Embryonic facial prominence (tissue), 1 donor: Measurements from ENCODE around the gene MTCH2.
"Not testable (repeated sequence)": the region's sequence is repeated elsewhere in the genome, so short reads cannot be mapped to it uniquely, and the experiment has no call there.

Source experiments
- DNase-seq: peaks from one replicate; pipeline ENCODE4 v3.0.0-alpha.2; 2016; ENCODE audit errors: extremely low spot score

MTCH2 gene

GRCh38 chr11:47642099-47642855 lies at the start of gene MTCH2:
Gene MTCH2 (minus strand): TSS chr11:47642559. CDS start chr11:47642465, 94 bp downstream.
- peak; percentile 92 for DNase-seq

- DNase-seq = no peak
Observed at GRCh38 chr11:47691979-47692378, 49.6 kb upstream of the MTCH2 start.

GRCh38 chr11:47689480-47689879 lies 47.1 kb upstream of the MTCH2 start:
- no peak for DNase-seq

DNA sequence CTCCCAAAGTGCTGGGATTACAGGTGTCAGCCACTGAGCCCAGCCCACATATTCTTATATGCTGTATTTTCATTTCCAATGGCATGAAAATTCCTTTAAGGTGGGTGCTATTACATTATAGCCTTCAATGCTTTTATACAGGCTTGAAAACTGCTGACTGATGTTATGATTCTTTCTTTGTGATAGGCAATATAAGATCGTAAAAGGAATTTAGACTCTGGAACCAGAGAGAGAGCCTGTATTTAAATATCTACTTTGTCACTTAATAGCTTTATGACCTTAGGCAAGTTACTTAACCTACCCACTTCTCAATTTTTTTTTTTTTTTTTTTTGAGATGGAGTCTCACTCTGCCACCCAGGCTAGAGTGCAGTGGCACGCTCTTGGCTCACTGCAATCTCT lies 46.6 kb upstream of the MTCH2 start:
- no peak for DNase-seq

GRCh38 chr11:47688111-47688510 lies 45.8 kb upstream of the MTCH2 start:
- DNase-seq = no peak

DNA sequence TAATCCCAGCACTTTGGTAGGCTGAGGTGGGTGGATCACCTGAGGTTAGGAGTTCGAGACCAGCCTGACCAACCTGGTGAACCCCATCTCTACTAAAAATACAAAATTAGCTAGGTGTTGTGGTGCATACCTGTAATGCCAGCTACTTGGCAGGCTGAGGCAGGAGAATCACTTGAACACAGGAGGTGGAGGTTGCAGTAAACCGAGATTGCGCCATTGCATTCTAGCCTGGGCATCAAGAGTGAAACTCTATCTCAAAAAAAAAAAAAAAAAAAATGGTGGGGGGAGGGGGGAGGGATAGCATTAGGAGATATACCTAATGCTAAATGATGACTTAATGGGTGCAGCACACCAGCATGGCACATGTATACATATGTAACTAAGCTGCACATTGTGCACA lies 44.3 kb upstream of the MTCH2 start:
- not testable (repeated sequence) for DNase-seq

GRCh38 chr11:47686151-47686550 lies 43.8 kb upstream of the MTCH2 start:
- no peak for DNase-seq

DNA sequence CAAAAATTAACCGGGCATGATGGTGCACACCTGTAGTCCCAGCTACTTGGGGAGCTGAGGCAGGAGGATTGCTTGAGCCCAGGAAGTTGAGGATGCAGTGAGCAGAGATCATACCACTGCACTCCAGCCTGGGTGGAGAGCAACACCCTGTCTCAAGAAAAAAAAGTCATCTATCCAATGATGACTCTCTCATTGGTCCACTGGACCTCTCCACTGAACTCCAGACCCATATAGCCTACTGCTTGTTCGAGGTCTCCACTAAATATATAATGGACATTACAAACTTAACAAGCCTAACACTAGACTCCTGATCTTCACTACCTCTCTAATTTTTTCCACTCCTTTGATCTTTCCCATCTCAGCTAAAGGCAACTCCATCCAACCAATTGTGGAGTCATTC lies 33.5 kb upstream of the MTCH2 start:
- no peak for DNase-seq

DNA sequence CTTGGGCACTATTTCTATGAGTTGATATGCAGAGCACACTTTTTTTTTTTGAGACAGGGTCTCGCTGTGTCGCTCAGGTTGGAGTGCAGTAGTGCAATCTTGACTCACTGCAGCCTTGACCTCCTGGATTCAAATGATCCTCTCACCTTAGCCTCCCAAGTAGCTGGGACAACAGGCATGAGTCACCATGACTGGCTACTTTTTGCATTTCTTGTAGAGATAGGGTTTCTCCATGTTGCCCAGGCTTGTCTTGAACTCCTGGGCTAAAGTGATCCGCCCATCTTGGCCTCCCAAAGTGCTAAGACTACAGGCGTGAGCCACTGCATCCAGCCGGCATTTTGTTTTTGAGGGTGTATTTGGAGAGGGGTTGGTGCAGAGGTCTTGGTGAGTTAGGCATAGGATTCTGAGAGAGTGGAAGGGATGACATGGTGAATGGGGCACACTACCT lies 29.9 kb upstream of the MTCH2 start:
- DNase-seq = no peak

DNA sequence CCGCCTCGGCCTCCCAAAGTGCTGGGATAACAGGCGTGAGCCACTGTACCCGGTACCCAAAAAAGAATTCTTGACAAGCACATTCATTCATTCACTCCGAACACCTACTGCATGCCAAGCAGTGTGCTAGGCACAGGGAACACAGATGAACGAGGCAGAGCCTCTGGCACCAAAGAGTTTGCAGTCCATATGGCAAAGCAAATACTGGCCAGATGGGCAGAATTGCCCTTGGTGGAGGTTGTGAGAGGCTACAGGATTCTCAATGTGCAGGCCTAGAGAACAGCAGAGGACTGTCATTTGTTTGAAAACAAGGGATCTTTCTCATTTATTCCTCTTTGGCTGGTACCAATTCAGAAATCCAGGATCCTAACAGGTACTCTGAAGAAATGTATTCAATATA lies 27.5 kb upstream of the MTCH2 start:
- no peak for DNase-seq

GRCh38 chr11:47668665-47669064 lies 26.3 kb upstream of the MTCH2 start:
- DNase-seq = no peak

DNA sequence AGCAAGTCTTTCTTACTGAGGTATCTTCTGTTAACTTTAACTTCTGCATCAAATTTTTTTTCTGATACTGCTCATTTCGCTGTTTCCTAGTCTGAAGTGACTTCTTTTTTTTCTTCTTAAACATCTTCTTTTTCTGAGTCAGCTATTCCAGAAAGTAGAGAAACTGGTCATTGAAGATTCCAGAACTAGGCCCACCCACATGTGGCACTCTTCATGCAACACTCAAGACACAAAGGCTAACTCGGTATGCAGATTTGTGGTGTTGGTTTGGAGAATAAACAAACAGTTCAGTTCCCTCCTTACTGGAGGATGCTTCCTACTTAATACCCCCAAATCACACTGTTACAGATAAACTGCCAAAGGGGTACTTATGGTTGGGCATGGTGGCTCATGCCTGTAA lies 25.2 kb upstream of the MTCH2 start:
- DNase-seq = no peak

- no peak for DNase-seq
Observed at GRCh38 chr11:47667135-47667534, 24.8 kb upstream of the MTCH2 start.

DNA sequence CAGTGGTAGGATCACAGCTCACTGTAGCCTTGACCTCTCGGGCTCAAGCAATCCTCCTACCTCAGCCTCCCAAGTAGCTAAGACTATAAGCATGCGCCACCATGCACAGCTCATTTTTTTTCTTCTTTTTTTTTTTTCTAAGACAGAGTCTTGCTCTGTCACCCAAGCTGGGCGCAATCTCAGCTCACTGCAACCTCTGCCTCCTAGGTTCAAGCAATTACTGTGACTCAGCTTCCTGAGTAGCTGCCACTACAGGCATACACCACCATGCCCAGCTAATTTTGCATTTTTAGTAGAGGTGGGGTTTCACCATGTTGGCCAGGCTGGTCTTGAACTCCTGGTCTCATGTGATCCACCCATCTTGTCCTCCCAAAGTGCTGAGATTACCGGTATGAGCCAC lies 22.6 kb upstream of the MTCH2 start:
- not testable (repeated sequence) for DNase-seq

- DNase-seq = no peak
Observed at GRCh38 chr11:47661245-47661644, 18.9 kb upstream of the MTCH2 start.

DNA sequence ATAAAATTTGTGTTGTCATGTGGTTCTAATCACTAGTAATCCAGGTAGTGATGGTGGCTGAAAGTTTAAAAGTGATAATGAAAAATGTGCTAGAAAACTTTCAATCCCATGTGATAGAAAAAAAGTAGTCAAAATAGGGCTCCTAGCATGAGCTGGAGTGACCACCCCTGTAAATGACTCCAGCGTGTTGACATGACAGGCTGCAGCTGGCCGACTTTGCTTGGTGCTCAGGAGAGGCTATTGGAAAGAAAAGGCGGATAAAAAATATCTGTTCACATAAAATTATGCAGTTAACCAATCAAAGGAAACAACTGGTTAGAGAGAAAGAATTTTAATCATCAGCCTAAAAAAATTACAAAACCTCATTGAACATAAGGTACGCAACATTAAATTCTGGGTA lies 16.9 kb upstream of the MTCH2 start:
- DNase-seq = no peak

DNA sequence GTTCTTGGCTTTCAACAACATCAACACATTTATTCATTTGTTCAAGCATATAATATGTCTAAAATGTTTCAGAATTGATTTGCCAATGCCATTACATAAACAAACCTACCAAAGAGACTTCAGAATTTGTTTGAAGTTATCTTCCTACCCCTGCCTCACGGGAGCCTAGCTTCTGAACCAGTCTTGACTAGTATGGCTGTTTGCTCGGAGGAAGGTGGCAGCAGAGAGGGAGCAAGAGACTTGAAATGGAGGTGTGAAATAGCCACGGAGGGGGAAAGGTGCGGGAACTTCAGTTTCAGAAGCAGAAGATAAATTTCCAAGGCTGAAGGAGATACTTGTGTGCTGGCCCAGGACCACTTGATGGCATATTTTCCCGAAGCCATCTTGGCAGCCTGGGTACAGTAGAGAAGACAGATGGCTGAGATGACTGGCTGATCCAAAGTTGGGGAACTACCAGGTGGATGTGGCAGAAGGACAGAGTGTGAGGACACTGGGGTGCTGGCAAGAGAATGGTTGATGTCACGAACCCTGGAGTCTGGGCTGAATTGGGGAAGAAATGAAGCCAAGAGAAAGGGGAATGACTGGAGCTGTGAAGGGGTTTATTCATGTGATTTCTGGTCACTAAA lies 14.0 kb upstream of the MTCH2 start:
- DNase-seq = no peak

DNA sequence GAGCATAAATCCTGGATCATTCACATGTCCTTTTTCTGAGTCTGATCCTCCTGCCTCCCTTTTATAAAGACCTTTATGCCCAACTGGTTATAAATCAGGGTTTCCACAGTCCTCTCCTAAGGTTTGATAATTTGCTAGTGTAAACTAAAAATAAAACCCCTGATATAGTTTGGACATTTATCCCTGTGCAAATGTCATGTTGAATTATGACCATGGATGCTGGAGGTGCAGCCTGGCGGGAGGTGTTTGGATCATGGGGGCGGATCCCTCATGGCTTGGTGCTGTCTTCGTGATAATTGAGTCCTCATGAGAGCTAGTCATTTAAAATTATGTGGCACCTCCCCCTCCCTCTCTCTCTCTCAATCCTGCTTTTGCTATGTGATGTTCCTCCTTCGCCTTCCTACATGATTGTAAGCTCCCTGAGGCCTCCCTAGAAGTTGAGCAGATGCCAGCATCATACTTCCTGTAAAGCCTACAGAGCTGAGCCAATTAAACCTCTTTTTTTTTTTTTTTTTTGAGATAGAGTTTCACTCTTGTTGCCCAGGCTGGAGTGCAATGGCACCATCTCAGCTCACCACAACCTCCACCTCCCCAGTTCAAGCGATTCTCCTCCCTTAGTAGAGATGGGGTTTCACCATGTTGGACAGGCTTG lies 9.6 kb upstream of the MTCH2 start:
- no peak for DNase-seq

DNA sequence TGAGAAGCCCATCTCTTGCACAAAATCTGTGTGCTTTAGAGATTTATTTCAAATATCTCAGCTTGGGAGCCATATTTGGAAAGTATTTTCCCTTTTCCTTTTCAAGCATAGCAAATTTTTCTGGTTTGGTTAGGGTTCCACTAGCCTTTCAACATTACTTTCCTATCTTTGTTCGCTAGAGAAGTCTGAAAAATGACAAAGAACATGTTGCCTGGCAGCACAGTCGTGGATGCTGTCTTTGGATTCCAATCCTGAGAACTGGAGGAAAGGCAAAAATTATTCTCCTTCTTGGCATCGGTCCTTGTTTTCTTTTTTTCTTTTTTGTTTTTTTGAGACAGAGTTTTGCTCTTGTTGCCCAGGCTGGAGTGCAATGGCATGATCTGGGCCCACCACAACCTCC lies 6.9 kb upstream of the MTCH2 start:
- no peak for DNase-seq

- no peak for DNase-seq
Observed at GRCh38 chr11:47646019-47646418, 3.7 kb upstream of the MTCH2 start.

DNA sequence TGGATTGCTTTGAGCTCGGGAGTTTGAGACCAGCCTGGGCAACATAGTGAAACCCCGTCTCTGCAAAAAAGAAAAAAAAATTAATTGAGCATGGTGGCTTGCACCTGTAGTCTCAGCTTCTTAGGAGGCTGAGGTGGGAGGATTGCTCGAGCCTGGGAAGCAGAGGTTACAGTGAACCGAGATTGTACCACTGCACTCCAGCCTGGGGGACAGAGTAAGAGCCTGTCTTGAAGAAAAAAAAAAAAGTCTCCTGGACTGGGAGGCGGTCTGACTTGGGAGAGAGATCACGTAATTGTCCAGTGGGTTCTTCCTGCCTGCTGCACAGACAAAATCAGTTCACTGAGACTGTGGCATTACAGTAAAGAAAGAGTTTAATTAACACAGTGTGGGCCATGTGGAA lies 3.1 kb upstream of the MTCH2 start:
- no peak for DNase-seq

DNA sequence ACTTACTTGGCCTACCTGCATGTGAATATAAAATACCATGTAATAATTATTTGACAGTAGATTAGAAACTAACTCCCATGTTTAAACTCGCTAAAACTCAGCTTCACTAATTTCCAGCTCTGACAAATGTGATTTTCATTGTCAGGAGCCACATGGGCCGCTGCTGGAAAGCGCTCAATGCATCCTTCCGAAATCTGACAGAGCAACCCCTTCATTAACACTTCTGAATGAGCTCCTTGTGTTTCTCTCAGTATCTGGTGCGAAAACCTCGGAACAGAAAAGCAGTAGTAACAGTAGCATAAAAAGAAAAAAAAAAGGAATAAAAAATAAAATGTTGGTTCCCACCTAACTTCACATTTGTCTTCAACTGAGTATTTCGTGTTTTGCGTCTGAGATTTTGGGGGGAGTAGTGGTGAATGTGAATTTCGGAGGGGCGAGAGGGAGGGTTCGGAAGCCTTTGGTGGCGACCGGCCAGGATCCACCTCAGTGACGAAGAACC lies 710 bp downstream of the MTCH2 start:
- no peak for DNase-seq

DNA sequence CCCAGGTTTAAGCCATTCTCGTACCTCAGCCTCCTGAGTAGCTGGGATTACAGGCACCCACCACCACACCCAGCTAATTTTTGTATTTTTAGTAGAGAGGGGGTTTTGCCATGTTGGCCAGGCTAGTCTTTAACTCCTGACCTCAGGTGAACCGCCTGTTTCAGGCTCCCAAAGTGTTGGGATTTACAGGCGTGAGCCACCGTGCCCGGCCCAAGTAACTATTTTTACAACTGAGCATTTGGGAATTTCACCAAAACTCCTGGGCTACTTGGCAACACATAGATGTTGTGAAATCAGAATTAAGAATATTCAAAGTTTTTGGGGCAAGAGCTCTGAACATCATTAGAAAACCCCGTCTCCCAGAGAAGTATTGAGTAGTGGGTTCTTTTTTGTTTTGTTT lies 1.9 kb downstream of the MTCH2 start:
- DNase-seq = not testable (repeated sequence)
